ENCODE data around the gene C22orf15.

C22orf15 gene

DNA sequence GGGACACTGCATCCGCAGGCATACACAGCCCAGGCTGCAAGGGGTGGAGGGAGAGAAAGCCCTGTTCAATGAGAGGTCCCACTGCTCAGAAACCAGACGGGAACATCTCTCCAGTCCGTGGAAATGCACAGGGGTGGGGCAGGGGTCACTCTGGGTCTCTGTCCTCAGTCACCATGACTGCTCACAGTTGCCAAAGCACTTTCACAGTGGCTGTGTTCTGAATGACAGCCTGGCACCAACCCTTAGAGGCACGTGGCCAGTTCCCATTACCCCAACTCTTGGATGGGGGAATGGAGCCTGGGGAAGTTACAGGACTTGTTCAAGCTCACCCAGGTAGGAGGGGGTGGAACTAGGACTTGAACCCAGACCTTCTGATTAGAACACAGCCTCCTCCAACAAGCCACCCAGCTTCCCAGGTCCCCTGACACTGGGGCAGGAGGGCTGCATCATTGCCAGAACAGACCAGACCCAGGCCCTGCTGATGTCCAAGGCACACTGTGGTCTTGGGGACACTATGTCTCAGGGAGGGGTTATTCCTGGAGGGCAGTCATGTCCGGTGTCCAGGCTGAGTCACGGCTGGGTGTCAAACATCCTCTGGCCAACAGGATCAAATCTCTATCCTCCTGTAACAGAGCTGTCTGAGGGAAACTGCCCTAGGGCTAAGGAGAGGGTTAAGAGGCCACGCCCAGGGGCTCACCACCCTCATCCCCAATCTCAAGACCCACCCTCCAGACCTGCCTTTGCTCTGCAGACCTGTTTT is 20.1 kb upstream of the C22orf15 start:
- Histone ChIP-seq H2BK5ac (ENCODE audit: low read depth, low read length, poor library complexity) (no peak overlapping the region), H3K79me2 (ENCODE audit: control insufficient read depth, insufficient read depth, low read length, poor library complexity) (no peaks in the 10 kb centered on the region), H4K91ac (ENCODE audit: low read depth, low read length) (no peak overlapping the region), H3K27me3 (ENCODE audit: insufficient read depth, low read length) (no peaks in the 10 kb centered on the region), H2AFZ (ENCODE audit: insufficient read depth, low read length, poor library complexity) (no peak overlapping the region), H3K9ac (ENCODE audit: low read length) (no peak overlapping the region), H3K4me3 (ENCODE audit: low read depth, low read length) (no peak overlapping the region), H3K18ac (ENCODE audit: low read length) (no peak overlapping the region), H3K23ac (ENCODE audit: low read length) (no peak overlapping the region), H3K36me3 (ENCODE audit: control insufficient read depth in 1 of 2, insufficient read depth in 2 of 2, low read length in 2 of 2) (peaks cover 11 to 16% of the 10 kb centered on the region in 2 experiments), H3K4me1 (ENCODE audit: control insufficient read depth in 1 of 2, insufficient read depth in 2 of 2, low read length in 2 of 2) (peaks cover 5 to 8% of the 10 kb centered on the region in 2 experiments), H3K27ac (ENCODE audit: low read depth, low read length) (no peak overlapping the region), H3K79me1 (ENCODE audit: low read length) (no peaks in the 10 kb centered on the region), H4K8ac (ENCODE audit: low read depth, low read length) (no peak overlapping the region), H4K12ac (ENCODE audit: low read depth, low read length) (no peak overlapping the region), H3K4me2 (ENCODE audit: low read length) (no peak overlapping the region), H3K14ac (ENCODE audit: low read length) (no peak overlapping the region), H2BK12ac (ENCODE audit: low read length) (no peak overlapping the region), H2AK5ac (ENCODE audit: low read length) (no peak overlapping the region), H2BK120ac (ENCODE audit: insufficient read depth, low read length, poor library complexity) (no peak overlapping the region), H3K4ac (ENCODE audit: low read depth, low read length) (no peak overlapping the region), H3K9me3 (ENCODE audit: insufficient read depth, low read depth, low read length) (peaks cover 5% of the 10 kb centered on the region)
- no CpG with 5 or more reads among the region's 7 CpGs for WGBS (ENCODE audit: extremely low coverage, insufficient coverage, insufficient read length)
- no peak for DNase-seq

DNA sequence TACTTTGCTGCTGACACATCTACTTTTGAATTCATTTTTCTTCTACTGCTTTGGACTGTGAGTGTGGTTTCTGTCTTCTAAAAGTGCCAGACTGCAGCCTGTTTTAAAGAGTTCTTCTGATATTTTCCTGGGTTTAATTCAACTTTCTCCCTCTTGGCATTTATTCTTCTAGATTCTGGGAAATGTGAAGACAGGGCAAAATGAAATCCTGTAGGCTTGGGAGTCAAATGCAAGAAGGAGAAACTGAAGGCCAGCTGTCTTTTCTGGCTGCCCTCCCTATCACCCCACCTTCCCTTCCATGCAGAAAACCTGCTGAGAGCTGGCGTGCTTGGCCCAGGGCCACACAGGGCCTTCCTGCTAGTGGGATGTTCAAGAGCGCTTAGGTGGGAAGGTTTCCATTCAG is 19.5 kb upstream of the C22orf15 start:
- no peak for DNase-seq

DNA sequence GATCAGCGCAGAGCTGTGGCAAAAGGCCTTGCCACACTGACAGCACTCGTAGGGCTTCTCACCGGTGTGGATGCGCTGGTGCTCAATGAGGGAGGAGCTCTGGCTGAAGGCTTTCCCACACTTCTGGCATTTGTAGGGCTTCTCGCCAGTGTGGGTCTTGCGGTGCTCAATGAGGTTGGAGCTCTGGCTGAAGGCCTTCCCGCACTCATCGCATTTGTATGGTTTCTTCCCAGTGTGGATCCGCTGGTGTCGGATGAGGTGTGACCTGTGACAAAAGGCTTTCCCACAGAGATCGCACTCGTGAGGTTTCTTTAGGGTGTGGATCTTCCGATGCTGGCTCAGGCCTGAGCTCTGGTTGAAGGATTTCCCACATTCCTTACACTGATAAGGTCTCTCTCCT is 18.8 kb upstream of the C22orf15 start:
- H2BK5ac ChIP-seq (ENCODE audit: low read depth, low read length, poor library complexity), result no peak overlapping the region
- H3K4me3 ChIP-seq (ENCODE audit: low read depth, low read length), result peak overlapping the region; percentile 16
- no peak overlapping the region for H3K4me2 ChIP-seq (ENCODE audit: low read length)
- H3K9ac ChIP-seq (ENCODE audit: low read length), result no peak overlapping the region
- no peaks in the 10 kb centered on the region for H3K79me1 ChIP-seq (ENCODE audit: low read length)
- H2BK12ac ChIP-seq (ENCODE audit: low read length), result no peak overlapping the region
- H3K27me3 ChIP-seq (ENCODE audit: insufficient read depth, low read length), result no peaks in the 10 kb centered on the region
- H2AK5ac ChIP-seq (ENCODE audit: low read length), result no peak overlapping the region
- H3K14ac ChIP-seq (ENCODE audit: low read length), result no peak overlapping the region
- no peak overlapping the region for H4K8ac ChIP-seq (ENCODE audit: low read depth, low read length)
- no peak overlapping the region for H3K4ac ChIP-seq (ENCODE audit: low read depth, low read length)
- no peaks in the 10 kb centered on the region for H3K79me2 ChIP-seq (ENCODE audit: control insufficient read depth, insufficient read depth, low read length, poor library complexity)
- no peak overlapping the region for H3K18ac ChIP-seq (ENCODE audit: low read length)
- no peak overlapping the region for H2BK120ac ChIP-seq (ENCODE audit: insufficient read depth, low read length, poor library complexity)
- H3K23ac ChIP-seq (ENCODE audit: low read length), result no peak overlapping the region
- H3K36me3 ChIP-seq (ENCODE audit: control insufficient read depth in 1 of 2, insufficient read depth in 2 of 2, low read length in 2 of 2), result peaks cover 11 to 16% of the 10 kb centered on the region in 2 experiments
- H2AFZ ChIP-seq (ENCODE audit: insufficient read depth, low read length, poor library complexity), result no peak overlapping the region
- H4K91ac ChIP-seq (ENCODE audit: low read depth, low read length), result no peak overlapping the region
- H3K9me3 ChIP-seq (ENCODE audit: insufficient read depth, low read depth, low read length), result peaks cover 5% of the 10 kb centered on the region
- peaks cover 5 to 8% of the 10 kb centered on the region in 2 experiments for H3K4me1 ChIP-seq (ENCODE audit: control insufficient read depth in 1 of 2, insufficient read depth in 2 of 2, low read length in 2 of 2)
- WGBS (ENCODE audit: extremely low coverage, insufficient coverage, insufficient read length), result no CpG with 5 or more reads among the region's 13 CpGs
- H4K12ac ChIP-seq (ENCODE audit: low read depth, low read length), result no peak overlapping the region
- H3K27ac ChIP-seq (ENCODE audit: low read depth, low read length), result no peak overlapping the region
- no peak for DNase-seq

More for the DNA sequence above, 19.5 kb upstream of the C22orf15 start:
- Histone ChIP-seq H3K36me3 (ENCODE audit: control insufficient read depth in 1 of 2, insufficient read depth in 2 of 2, low read length in 2 of 2) (peaks cover 11 to 16% of the 10 kb centered on the region in 2 experiments), H3K27me3 (ENCODE audit: insufficient read depth, low read length) (no peaks in the 10 kb centered on the region), H3K4me3 (ENCODE audit: low read depth, low read length) (no peak overlapping the region), H3K18ac (ENCODE audit: low read length) (no peak overlapping the region), H3K14ac (ENCODE audit: low read length) (no peak overlapping the region), H3K4me2 (ENCODE audit: low read length) (no peak overlapping the region), H3K4ac (ENCODE audit: low read depth, low read length) (no peak overlapping the region), H4K91ac (ENCODE audit: low read depth, low read length) (no peak overlapping the region), H2AK5ac (ENCODE audit: low read length) (no peak overlapping the region), H2BK5ac (ENCODE audit: low read depth, low read length, poor library complexity) (no peak overlapping the region), H3K27ac (ENCODE audit: low read depth, low read length) (no peak overlapping the region), H3K23ac (ENCODE audit: low read length) (no peak overlapping the region), H4K8ac (ENCODE audit: low read depth, low read length) (no peak overlapping the region), H3K9me3 (ENCODE audit: insufficient read depth, low read depth, low read length) (peaks cover 5% of the 10 kb centered on the region), H2BK120ac (ENCODE audit: insufficient read depth, low read length, poor library complexity) (no peak overlapping the region), H3K79me2 (ENCODE audit: control insufficient read depth, insufficient read depth, low read length, poor library complexity) (no peaks in the 10 kb centered on the region), H2AFZ (ENCODE audit: insufficient read depth, low read length, poor library complexity) (no peak overlapping the region), H3K4me1 (ENCODE audit: control insufficient read depth in 1 of 2, insufficient read depth in 2 of 2, low read length in 2 of 2) (peaks cover 5 to 8% of the 10 kb centered on the region in 2 experiments), H3K9ac (ENCODE audit: low read length) (no peak overlapping the region), H3K79me1 (ENCODE audit: low read length) (no peaks in the 10 kb centered on the region), H2BK12ac (ENCODE audit: low read length) (no peak overlapping the region), H4K12ac (ENCODE audit: low read depth, low read length) (no peak overlapping the region)
- no CpG with 5 or more reads among the region's 2 CpGs for WGBS (ENCODE audit: extremely low coverage, insufficient coverage, insufficient read length)

DNA sequence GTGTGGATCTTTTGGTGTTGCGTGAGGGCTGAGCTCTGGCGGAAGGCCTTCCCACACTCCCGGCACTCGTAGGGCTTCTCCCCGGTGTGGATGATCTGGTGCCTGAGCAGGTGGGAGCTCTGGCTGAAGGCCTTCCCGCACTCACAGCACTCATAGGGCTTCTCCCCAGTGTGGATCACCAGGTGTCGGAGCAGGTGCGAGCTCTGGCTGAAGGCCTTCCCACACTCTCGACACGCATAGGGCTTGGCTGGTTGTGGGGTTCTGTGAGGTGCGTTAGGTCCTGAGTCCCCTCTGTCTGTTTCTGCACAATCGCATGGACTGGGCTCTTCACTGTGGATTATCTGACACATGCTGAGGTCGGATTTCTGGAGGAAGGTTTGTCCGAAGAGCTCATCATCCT is 18.3 kb upstream of the C22orf15 start:
- H3K27ac ChIP-seq (ENCODE audit: low read depth, low read length), result no peak overlapping the region
- H4K8ac ChIP-seq (ENCODE audit: low read depth, low read length), result no peak overlapping the region
- H4K12ac ChIP-seq (ENCODE audit: low read depth, low read length), result no peak overlapping the region
- WGBS (ENCODE audit: extremely low coverage, insufficient coverage, insufficient read length), result no CpG with 5 or more reads among the region's 14 CpGs
- H3K4ac ChIP-seq (ENCODE audit: low read depth, low read length), result no peak overlapping the region
- H2AK5ac ChIP-seq (ENCODE audit: low read length), result no peak overlapping the region
- no peaks in the 10 kb centered on the region for H3K79me1 ChIP-seq (ENCODE audit: low read length)
- no peak overlapping the region for H2AFZ ChIP-seq (ENCODE audit: insufficient read depth, low read length, poor library complexity)
- peaks cover 11 to 16% of the 10 kb centered on the region in 2 experiments for H3K36me3 ChIP-seq (ENCODE audit: control insufficient read depth in 1 of 2, insufficient read depth in 2 of 2, low read length in 2 of 2)
- no peak overlapping the region for H3K4me3 ChIP-seq (ENCODE audit: low read depth, low read length)
- no peak overlapping the region for H3K23ac ChIP-seq (ENCODE audit: low read length)
- H3K9ac ChIP-seq (ENCODE audit: low read length), result no peak overlapping the region
- no peak overlapping the region for H3K18ac ChIP-seq (ENCODE audit: low read length)
- H3K4me2 ChIP-seq (ENCODE audit: low read length), result no peak overlapping the region
- H4K91ac ChIP-seq (ENCODE audit: low read depth, low read length), result no peak overlapping the region
- H2BK12ac ChIP-seq (ENCODE audit: low read length), result no peak overlapping the region
- no peak overlapping the region for H2BK120ac ChIP-seq (ENCODE audit: insufficient read depth, low read length, poor library complexity)
- peaks cover 5% of the 10 kb centered on the region for H3K9me3 ChIP-seq (ENCODE audit: insufficient read depth, low read depth, low read length)
- peaks cover 5 to 8% of the 10 kb centered on the region in 2 experiments for H3K4me1 ChIP-seq (ENCODE audit: control insufficient read depth in 1 of 2, insufficient read depth in 2 of 2, low read length in 2 of 2)
- H2BK5ac ChIP-seq (ENCODE audit: low read depth, low read length, poor library complexity), result no peak overlapping the region
- DNase-seq, result no peak
- H3K27me3 ChIP-seq (ENCODE audit: insufficient read depth, low read length), result no peaks in the 10 kb centered on the region
- no peak overlapping the region for H3K14ac ChIP-seq (ENCODE audit: low read length)
- H3K79me2 ChIP-seq (ENCODE audit: control insufficient read depth, insufficient read depth, low read length, poor library complexity), result no peaks in the 10 kb centered on the region

Data from trophoblast cell (in vitro differentiated cells and primary cell).